H1 (cell line): ENCODE data around the gene CNTN5. TPM values are rescaled to one million over a fixed set of nuclear protein-coding genes. Genes with fewer than 3 reads are reported as not detected.

ENCODE experiments used
- CREB1 ChIP-seq: IDR thresholded peaks from 2 replicates; pipeline ENCODE4 v1.6.1; 2012; ENCODE audit warnings: inconsistent platforms
- GTF2F1 ChIP-seq: IDR thresholded peaks from 2 replicates; pipeline ENCODE4 v1.6.1; 2012; ENCODE audit warnings: low read depth, low read length, improper control_type of control experiment, borderline replicate concordance
- polyA plus RNA-seq, 7 experiments: library from polyadenylated mRNA; depleted of rRNA in 3 of 7; stranded (reverse) in 5 of 7; unstranded in 2 of 7; fragments of >200 nt in 5 of 7; fragments of 200-250 nt in 2 of 7; gene quantifications; 1 replicate in 5 of 7; 2 replicates in 1 of 7; 4 replicates in 1 of 7; pipeline versions ENCODE4 v1.2.1 to v1.2.3, GENCODE V29; 2011 to 2013; ENCODE audit warnings: missing spikeins in 2 of 7, mixed read lengths in 2 of 7
- total RNA-seq: library from RNA; stranded (reverse); fragmentation: NEBNext Ultra II Directional; extraction: Animal tissue kit (Norgen Biotek cat#: 25700); gene quantifications from 2 replicates; pipeline ENCODE4 v1.2.1, GENCODE V29; 2021

Gene CNTN5
- total and polyA plus RNA-seq, 2 of the 8 experiments (the other 6 are each of a cell fraction or from before 2014, with no cell fraction given) = not detected

GRCh38 chr11:99567334-99567956, 546.7 kb downstream of the CNTN5 start (continued):
- TF ChIP-seq GTF2F1 (no peak), CREB1 (no peak)
- TF ChIP-seq, all 59 proteins: peak for 0
